ENCODE data around the gene DGAT2.

GRCh38 chr11:75777461-75778110 lies 9.0 kb downstream of the DGAT2 start:
- TF ChIP-seq CTCF (IDR thresholded peaks at IDR 0.05) (no peak), POLR2A (IDR thresholded peaks at IDR 0.05) (no peak)

All from vagina (tissue), 2 donors.